Osteocyte (in vitro differentiated cells): ENCODE results near the gene FAM135A. TPM values are rescaled to one million over a fixed set of nuclear protein-coding genes. Genes with fewer than 3 reads are reported as not detected.
"Not testable (repeated sequence)": the region's sequence is repeated elsewhere in the genome, so short reads cannot be mapped to it uniquely, and the experiment has no call there.

Source experiments
- DNase-seq: peaks from one replicate; pipeline ENCODE4 v3.0.0; 2021; ENCODE audit warnings: mixed read lengths; ENCODE audit not compliant: unreplicated experiment; ENCODE audit errors: extremely low spot score
- H3K27ac Mint-ChIP-seq: one replicate; pipeline ENCODE4 v1.8.0; 2021; ENCODE audit warnings: mild to moderate bottlenecking, mixed read lengths; ENCODE audit not compliant: unreplicated experiment
- H3K27me3 Mint-ChIP-seq: one replicate; pipeline ENCODE4 v1.8.0; 2021; ENCODE audit warnings: mixed read lengths; ENCODE audit not compliant: unreplicated experiment
- H3K36me3 Mint-ChIP-seq: one replicate; pipeline ENCODE4 v1.8.0; 2021; ENCODE audit warnings: mixed read lengths; ENCODE audit not compliant: unreplicated experiment
- H3K4me1 Mint-ChIP-seq: one replicate; pipeline ENCODE4 v1.8.0; 2021; ENCODE audit warnings: mixed read lengths; ENCODE audit not compliant: unreplicated experiment
- H3K4me3 Mint-ChIP-seq: one replicate; pipeline ENCODE4 v1.8.0; 2021; ENCODE audit warnings: mild to moderate bottlenecking, moderate library complexity, mixed read lengths; ENCODE audit not compliant: unreplicated experiment
- H3K9me3 Mint-ChIP-seq: one replicate; pipeline ENCODE4 v1.8.0; 2021; ENCODE audit warnings: mixed read lengths; ENCODE audit not compliant: unreplicated experiment
- CTCF ChIP-seq: fragments of 200-600 bp; sonication (generic); IDR thresholded peaks from 2 replicates; pipeline ENCODE4 v1.5.0; 2021; ENCODE audit warnings: antibody characterized with exemption, mild to moderate bottlenecking, moderate library complexity
- total RNA-seq: library from RNA; stranded (reverse); gene quantifications from 2 replicates; pipeline ENCODE4 v1.2.1, GENCODE V29; 2021

Gene FAM135A
- total RNA-seq, 1 donor from 2014 or later, result 16.5 TPM

- H3K27ac Mint-ChIP-seq, result no peak overlapping the region
Measured at GRCh38 chr6:70592391-70593117, 179.2 kb downstream of the FAM135A start.

GRCh38 chr6:70593118-70593486 is 179.8 kb downstream of the FAM135A start:
- Mint-ChIP-seq H3K27me3 (no peaks in the 10 kb centered on the region), H3K9me3 (no peaks in the 10 kb centered on the region), H3K4me3 (no peak overlapping the region), H3K4me1 (no peaks in the 10 kb centered on the region), H3K27ac (no peak overlapping the region), H3K36me3 (peaks cover 2% of the 10 kb centered on the region)
- no peak for DNase-seq
- TF ChIP-seq CTCF, result no peak

More at GRCh38 chr6:70592391-70593117, 179.2 kb downstream of the FAM135A start:
- Mint-ChIP-seq H3K9me3 (no peaks in the 10 kb centered on the region), H3K27me3 (no peaks in the 10 kb centered on the region), H3K4me1 (no peaks in the 10 kb centered on the region), H3K4me3 (no peak overlapping the region), H3K36me3 (peaks cover 2% of the 10 kb centered on the region)
- DNase-seq, result no peak
- TF ChIP-seq CTCF, result no peak

- no peak for TF ChIP-seq CTCF
- Mint-ChIP-seq H3K27ac (no peak overlapping the region), H3K27me3 (no peaks in the 10 kb centered on the region), H3K9me3 (no peaks in the 10 kb centered on the region), H3K36me3 (no peaks in the 10 kb centered on the region), H3K4me1 (no peaks in the 10 kb centered on the region), H3K4me3 (no peak overlapping the region)
- DNase-seq, result no peak
Measured at GRCh38 chr6:70599187-70599586, 185.9 kb downstream of the FAM135A start.

- Mint-ChIP-seq H3K27me3 (peaks cover 7% of the 10 kb centered on the region), H3K4me3 (no peak overlapping the region), H3K36me3 (no peaks in the 10 kb centered on the region), H3K9me3 (peaks cover 7% of the 10 kb centered on the region), H3K27ac (no peak overlapping the region), H3K4me1 (no peaks in the 10 kb centered on the region)
- no peak for DNase-seq
- no peak for TF ChIP-seq CTCF
Measured at GRCh38 chr6:70601014-70601413, 187.7 kb downstream of the FAM135A start.

GRCh38 chr6:70604254-70604653 is 190.9 kb downstream of the FAM135A start:
- Mint-ChIP-seq H3K9me3 (peaks cover 7% of the 10 kb centered on the region), H3K27ac (no peak overlapping the region), H3K36me3 (no peaks in the 10 kb centered on the region), H3K27me3 (peaks cover 27% of the 10 kb centered on the region), H3K4me3 (no peak overlapping the region), H3K4me1 (no peaks in the 10 kb centered on the region)
- TF ChIP-seq CTCF, result no peak
- no peak for DNase-seq

GRCh38 chr6:70607371-70607770 is 194.1 kb downstream of the FAM135A start:
- not testable (repeated sequence) for H3K36me3 Mint-ChIP-seq, DNase-seq, H3K9me3 Mint-ChIP-seq, H3K4me1 Mint-ChIP-seq, H3K27ac Mint-ChIP-seq, H3K4me3 Mint-ChIP-seq
- peaks cover 43% of the 10 kb centered on the region for H3K27me3 Mint-ChIP-seq

- not testable (repeated sequence) for H3K36me3 Mint-ChIP-seq, DNase-seq, H3K4me3 Mint-ChIP-seq, H3K9me3 Mint-ChIP-seq, H3K27ac Mint-ChIP-seq, H3K4me1 Mint-ChIP-seq
- H3K27me3 Mint-ChIP-seq, result peaks cover 43% of the 10 kb centered on the region
Measured at GRCh38 chr6:70609181-70609580, 195.9 kb downstream of the FAM135A start.
